Lower leg skin (tissue), 3 donors: ENCODE measurements around the gene SLC25A12.

Experiments used
- CTCF ChIP-seq, 3 donors: fragments of 450-650 bp; IDR thresholded peaks; one replicate each; pipeline ENCODE4 v1.5.1; 2016; ENCODE audit warnings: antibody characterized with exemption in 3 of 3, mild to moderate bottlenecking in 3 of 3, moderate library complexity in 2 of 3
- POLR2A ChIP-seq, 2 donors: fragments of 450-650 bp; IDR thresholded peaks; one replicate each; pipeline ENCODE4 v1.6.1; 2016 to 2017; ENCODE audit warnings: antibody characterized with exemption in 2 of 2, mild to moderate bottlenecking in 1 of 2, moderate library complexity in 1 of 2

GRCh38 chr2:171788316-171788993, 105.6 kb downstream of the SLC25A12 start:
- TF ChIP-seq CTCF (IDR thresholded peaks at IDR 0.05) (no peak), POLR2A (IDR thresholded peaks at IDR 0.05) (no peak)
